IMR-90 (cell line): Measurements from ENCODE around the gene ALDOA. TPM values are rescaled to one million over a fixed set of nuclear protein-coding genes. Genes with fewer than 3 reads are reported as not detected.

ENCODE experiments used
- ATAC-seq: fragments of 200-7000 bp; cut with Tn5 transposase; 2 replicates; pipeline ENCODE4 v1.9.1; 2020; ENCODE audit warnings: low read depth, mild to moderate bottlenecking, moderate library complexity
- BruUV-seq: library from RNA; stranded (reverse); fragments of 400-500 nt; replicated peaks from 2 replicates; lab custom pipeline; 2021; lab: Mats Ljungman, UMichigan
- CTCF ChIA-PET: fragments of 300-600 bp; formaldehyde crosslinking; extraction: SDS; loops from one replicate; lab custom pipeline; 2021; ENCODE audit warnings: antibody characterized with exemption; lab: Yijun Ruan, JAX
- POLR2A ChIA-PET: fragments of 300-600 bp; sonication (Branson Sonifier 250); formaldehyde crosslinking; loops from one replicate; lab custom pipeline; 2022; ENCODE audit warnings: antibody characterized with exemption; ENCODE audit not compliant: unreplicated experiment; lab: Charles Lee
- DNase-seq: peaks from one replicate; pipeline ENCODE4 v3.0.0; 2013
- H2AFZ ChIP-seq: replicated peaks from 2 replicates; pipeline ENCODE3; 2013; ENCODE audit warnings: low read length, mild to moderate bottlenecking; ENCODE audit not compliant: poor library complexity
- H2AK5ac ChIP-seq: 2 replicates; pipeline ENCODE4 v1.6.1; 2013; ENCODE audit warnings: low read depth, low read length, inconsistent platforms
- H2AK9ac ChIP-seq: replicated peaks from 2 replicates; pipeline ENCODE3; 2013; ENCODE audit warnings: mild to moderate bottlenecking, low read depth, low read length, moderate library complexity; ENCODE audit not compliant: poor library complexity
- H2BK120ac ChIP-seq: 2 replicates; pipeline ENCODE4 v1.6.1; 2013; ENCODE audit warnings: low read depth, low read length, inconsistent platforms
- H2BK15ac ChIP-seq: 3 replicates; pipeline ENCODE4 v1.6.1; 2013; ENCODE audit warnings: low read depth, low read length, inconsistent platforms
- H2BK20ac ChIP-seq: 2 replicates; pipeline ENCODE4 v1.6.1; 2013; ENCODE audit warnings: low read depth, mild to moderate bottlenecking, inconsistent platforms, low read length, moderate library complexity
- H2BK5ac ChIP-seq: 2 replicates; pipeline ENCODE4 v1.6.1; 2013; ENCODE audit warnings: mild to moderate bottlenecking, low read depth, low read length, inconsistent platforms; ENCODE audit not compliant: poor library complexity, severe bottlenecking
- H3K14ac ChIP-seq: replicated peaks from 2 replicates; pipeline ENCODE4 v1.6.1; 2013; ENCODE audit warnings: low read depth, low read length, inconsistent platforms
- H3K18ac ChIP-seq: 2 replicates; pipeline ENCODE4 v1.6.1; 2013; ENCODE audit warnings: low read depth, low read length, control low read depth
- H3K23ac ChIP-seq: 2 replicates; pipeline ENCODE4 v1.6.1; 2013; ENCODE audit warnings: low read depth, low read length, inconsistent platforms
- H3K27ac ChIP-seq: 2 replicates; pipeline ENCODE4 v1.5.1; 2013; ENCODE audit warnings: mild to moderate bottlenecking, control low read depth, low read length; ENCODE audit not compliant: insufficient read depth
- H3K27me3 ChIP-seq: 2 replicates; pipeline ENCODE4 v1.6.1; 2013; ENCODE audit warnings: low read length; ENCODE audit not compliant: control insufficient read depth, insufficient read depth
- H3K36me3 ChIP-seq: 2 replicates; pipeline ENCODE4 v1.6.1; 2013; ENCODE audit warnings: low read length, mixed read lengths; ENCODE audit not compliant: control insufficient read depth, insufficient read depth
- H3K4ac ChIP-seq: 2 replicates; pipeline ENCODE4 v1.6.1; 2013; ENCODE audit warnings: low read depth, low read length, inconsistent platforms
- H3K4me1 ChIP-seq: 2 replicates; pipeline ENCODE4 v1.6.1; 2013; ENCODE audit warnings: low read length, mixed read lengths; ENCODE audit not compliant: control insufficient read depth, insufficient read depth
- H3K4me2 ChIP-seq: 2 replicates; pipeline ENCODE4 v1.6.1; 2013; ENCODE audit warnings: low read depth, mild to moderate bottlenecking, control low read depth, low read length, moderate library complexity
- H3K4me3 ChIP-seq: 2 replicates; pipeline ENCODE4 v1.5.1; 2013; ENCODE audit warnings: low read depth, mild to moderate bottlenecking, control low read depth, low read length, moderate library complexity; ENCODE audit not compliant: insufficient read depth
- H3K56ac ChIP-seq: 2 replicates; pipeline ENCODE4 v1.6.1; 2013; ENCODE audit warnings: low read length, inconsistent platforms; ENCODE audit not compliant: insufficient read depth; ENCODE audit errors: extremely low read depth
- H3K79me1 ChIP-seq, 2 experiments: 2 replicates each; pipeline ENCODE4 v1.6.1; 2013; ENCODE audit warnings: low read length in 2 of 2, inconsistent platforms in 1 of 2, low read depth in 1 of 2
- H3K9ac ChIP-seq: 2 replicates; pipeline ENCODE4 v1.6.1; 2013; ENCODE audit warnings: low read depth, low read length, control low read depth
- H3K9me1 ChIP-seq: 2 replicates; pipeline ENCODE4 v1.6.1; 2013; ENCODE audit warnings: low read length, inconsistent platforms; ENCODE audit not compliant: insufficient read depth
- H3K9me3 ChIP-seq: 2 replicates; pipeline ENCODE4 v1.6.1; 2013; ENCODE audit warnings: low read length; ENCODE audit not compliant: control insufficient read depth, insufficient read depth
- H4K20me1 ChIP-seq: 2 replicates; pipeline ENCODE4 v1.6.1; 2013; ENCODE audit warnings: low read length, inconsistent platforms; ENCODE audit not compliant: insufficient read depth
- H4K5ac ChIP-seq: 2 replicates; pipeline ENCODE4 v1.6.1; 2013; ENCODE audit warnings: mild to moderate bottlenecking, low read depth, low read length, control low read depth
- H4K8ac ChIP-seq, 2 experiments: 2 replicates each; pipeline ENCODE4 v1.6.1; 2013; ENCODE audit warnings: low read depth in 2 of 2, low read length in 2 of 2, control low read depth in 1 of 2, inconsistent platforms in 1 of 2
- H4K91ac ChIP-seq: 2 replicates; pipeline ENCODE4 v1.6.1; 2013; ENCODE audit warnings: low read depth, low read length, inconsistent platforms; ENCODE audit not compliant: insufficient read depth
- CTCF ChIP-seq: conservative IDR thresholded peaks from 2 replicates; pipeline ENCODE4 v1.5.1; 2012; ENCODE audit warnings: mild to moderate bottlenecking, low read depth, low read length, improper control_type of control experiment
- MAZ ChIP-seq: IDR thresholded peaks from 2 replicates; pipeline ENCODE4 v1.6.1; 2012; ENCODE audit warnings: low read depth, mild to moderate bottlenecking, low read length, improper control_type of control experiment, moderate library complexity, borderline replicate concordance
- WGBS, 2 experiments: methylation state at CpG; one replicate each; pipeline versions ENCODE4 v1.1.5 to v1.1.7; 2013; ENCODE audit warnings: missing lambda C conversion rate in 2 of 2; ENCODE audit not compliant: insufficient read length in 1 of 2; ENCODE audit errors: extremely low coverage in 2 of 2; 5-methylcytosine and 5-hydroxymethylcytosine counted together
- dilution Hi-C: fragments of 300-500 bp; cut with HindIII; formaldehyde crosslinking; loops from one replicate; pipeline ENCODE4 v1.14.3; 2018; ENCODE audit warnings: low sequenced_read_pairs; ENCODE audit not compliant: unreplicated experiment
- in situ Hi-C: fragments of 300-500 bp; cut with MboI; formaldehyde crosslinking; loops from 3 replicates; pipeline ENCODE4 v1.14.3; 2019; ENCODE audit warnings: low sequenced_read_pairs, inconsistent platforms, mixed read lengths
- intact Hi-C: fragments of 100-400 bp; cut with micrococcal nuclease; formaldehyde crosslinking; loops from 2 replicates; pipeline ENCODE4 v1.10.0; 2022
- polyA plus RNA-seq, 3 experiments: library from polyadenylated mRNA; depleted of rRNA; stranded (reverse); fragments of >200 nt; gene quantifications; 2 replicates each; pipeline ENCODE4 v1.2.3, GENCODE V29; 2012; ENCODE audit warnings: low replicate concordance in 1 of 3
- total RNA-seq: library from RNA; depleted of rRNA; stranded (reverse); fragments of >200 nt; gene quantifications from 2 replicates; pipeline ENCODE4 v1.2.3, GENCODE V29; 2012

The ALDOA gene
- total and polyA plus RNA-seq, 2 of the 4 experiments (the other 2 are of a cell fraction): 1,697 to 1,990 TPM

DNA sequence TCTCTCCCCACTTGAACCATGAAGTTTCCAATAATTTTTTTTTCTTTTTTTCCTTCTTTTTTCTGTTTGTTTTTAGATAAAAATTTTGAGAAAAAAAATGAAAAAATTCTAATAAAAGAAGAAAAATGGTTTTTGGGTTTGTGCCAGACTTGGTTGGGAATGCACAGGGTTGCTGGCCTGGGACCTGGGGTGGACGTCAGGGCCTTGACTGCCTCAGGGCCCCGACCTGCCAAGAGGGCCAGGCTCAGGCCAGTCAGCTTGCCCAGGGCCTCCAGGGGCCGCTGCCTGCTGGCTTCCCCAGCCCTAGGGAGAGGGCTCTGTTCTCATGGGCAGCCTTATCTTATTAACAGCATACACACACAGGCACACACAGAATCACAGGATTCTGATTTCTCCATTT, 19.7 kb downstream of the ALDOA start:
- Histone ChIP-seq H4K20me1 (peaks cover 20% of the 10 kb centered on the region), H3K4ac (no peak overlapping the region), H3K4me1 (0 out of 2 replicates have a peak, but pooled peaks cover 2% of the 10 kb centered on the region), H4K5ac (no peak overlapping the region), H3K4me2 (no peak overlapping the region), H3K56ac (no peak overlapping the region), H3K27ac (no peak overlapping the region), H3K9me1 (no peaks in the 10 kb centered on the region), H4K91ac (no peak overlapping the region), H2BK20ac (no peak overlapping the region), H2AK5ac (no peak overlapping the region; the same call in 1 of the 2 replicates), H3K9me3 (no peaks in the 10 kb centered on the region), H3K9ac (no peak overlapping the region), H2AK9ac (no peak overlapping the region), H2AFZ (no peak overlapping the region), H3K14ac (no peak overlapping the region), H2BK120ac (no peak overlapping the region), H3K23ac (no peak overlapping the region), H2BK15ac (no peak overlapping the region), H3K36me3 (peaks cover 49% of the 10 kb centered on the region), H3K4me3 (no peak overlapping the region), H2BK5ac (no peak overlapping the region), H3K18ac (no peak overlapping the region), H3K27me3 (no peaks in the 10 kb centered on the region), H3K79me1 (peaks cover 14 to 25% of the 10 kb centered on the region in 2 experiments), H4K8ac (no peak overlapping the region)
- ATAC-seq (no peak), DNase-seq (no peak)
- POLR2A ChIA-PET: interaction anchor here (0.7 kb wide), 1 partner anchor 1427 kb away, joined by 4 read pairs; no protein-coding TSS in a partner anchor
- dilution Hi-C loops (no loop called here), intact Hi-C loops (no loop called here), in situ Hi-C loops (no loop called here)
- no TSS peak for BruUV-seq
- TF ChIP-seq MAZ (no peak), CTCF (no peak)
- CTCF ChIA-PET: no interaction called here
- 59% methylated on average over 2 of the region's 3 CpGs; no CpG with 5 or more reads in 1 of the 2 experiments for WGBS, 2 experiments
